Measurements from ENCODE around the gene YIPF7. TPM values are rescaled to one million over a fixed set of nuclear protein-coding genes. Genes with fewer than 3 reads are reported as not detected.

YIPF7 gene
- total RNA-seq, 1 donor from 2014 or later: not detected

DNA sequence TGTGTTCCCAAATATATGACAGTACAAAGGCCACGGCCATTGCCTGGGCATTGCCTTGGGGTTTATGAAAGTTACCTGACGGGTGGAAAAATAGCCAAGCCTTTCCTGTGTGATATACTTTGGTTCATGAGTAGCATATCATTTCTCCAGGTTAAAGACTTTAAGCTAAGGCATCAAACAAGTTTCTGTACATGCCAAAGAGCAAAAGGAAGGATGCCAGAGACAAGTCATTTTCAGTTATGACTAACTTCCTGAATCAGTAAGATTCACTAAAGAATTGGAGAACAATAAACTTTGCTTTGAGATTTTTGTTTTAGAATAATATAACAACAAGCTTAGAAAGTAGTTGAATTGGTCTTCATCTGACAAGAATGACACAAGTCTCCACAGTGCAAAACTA lies 17.1 kb upstream of the YIPF7 start:
- no peaks in the 10 kb centered on the region for H3K4me1 Mint-ChIP-seq
- H3K4me3 Mint-ChIP-seq: no peak overlapping the region
- H3K9me3 Mint-ChIP-seq: no peaks in the 10 kb centered on the region
- TF ChIP-seq CTCF (IDR thresholded peaks at IDR 0.05; ENCODE audit: unreplicated experiment): no peak
- H3K27ac Mint-ChIP-seq: no peak overlapping the region
- H3K36me3 Mint-ChIP-seq: no peaks in the 10 kb centered on the region
- DNase-seq (ENCODE audit: low spot score in 2 of 2, unreplicated experiment in 2 of 2): no peak
- H3K27me3 Mint-ChIP-seq (ENCODE audit: low read depth): peaks cover 40% of the 10 kb centered on the region

DNA sequence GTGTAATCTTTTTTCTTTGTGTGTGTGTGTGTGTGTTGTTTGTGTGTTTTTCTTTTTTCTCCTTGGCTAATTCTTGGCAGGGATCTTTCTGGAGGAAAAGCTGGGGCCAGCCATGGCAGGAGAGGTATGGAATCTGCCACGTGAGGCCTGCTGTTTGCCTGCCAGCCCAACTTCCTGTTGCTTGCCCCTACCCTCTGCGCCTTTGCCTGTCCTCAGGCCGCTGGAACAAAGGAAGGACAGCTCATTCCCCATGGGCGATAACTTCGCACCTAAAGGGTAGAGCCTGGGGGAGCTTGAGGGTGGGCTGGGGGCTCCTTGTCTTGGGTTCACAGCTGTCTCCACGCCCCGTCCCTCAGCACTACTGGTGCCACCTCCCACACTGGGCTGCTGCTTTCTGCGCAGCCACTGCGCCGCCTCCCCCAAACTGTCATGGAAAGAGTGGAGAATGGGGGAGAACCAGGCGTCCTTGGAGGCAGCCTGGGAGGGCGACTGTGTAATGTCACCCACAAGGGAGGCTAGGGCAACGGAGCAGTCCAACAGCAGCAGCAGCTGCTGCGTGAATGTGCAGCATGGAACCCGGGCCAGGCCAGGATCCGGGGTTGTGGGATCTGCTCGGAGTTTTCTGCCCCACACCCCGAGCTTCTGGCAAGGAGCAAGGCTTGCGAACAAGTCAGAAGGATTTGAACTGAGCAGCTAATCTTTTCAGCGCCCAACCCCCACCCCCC lies 12.3 kb upstream of the YIPF7 start:
- peaks cover 9% of the 10 kb centered on the region for H3K27me3 Mint-ChIP-seq (ENCODE audit: low read depth)
- no peaks in the 10 kb centered on the region for H3K4me1 Mint-ChIP-seq
- no peak for DNase-seq (ENCODE audit: low spot score in 2 of 2, unreplicated experiment in 2 of 2)
- H3K4me3 Mint-ChIP-seq: no peak overlapping the region
- H3K36me3 Mint-ChIP-seq: no peaks in the 10 kb centered on the region
- no peaks in the 10 kb centered on the region for H3K9me3 Mint-ChIP-seq
- no peak overlapping the region for H3K27ac Mint-ChIP-seq
- TF ChIP-seq CTCF (IDR thresholded peaks at IDR 0.05; ENCODE audit: unreplicated experiment): no peak

- no peak for DNase-seq (ENCODE audit: low spot score in 2 of 2, unreplicated experiment in 2 of 2)
- H3K27ac Mint-ChIP-seq: no peak overlapping the region
- H3K4me3 Mint-ChIP-seq: no peak overlapping the region
- H3K9me3 Mint-ChIP-seq: no peaks in the 10 kb centered on the region
- H3K4me1 Mint-ChIP-seq: no peaks in the 10 kb centered on the region
- H3K27me3 Mint-ChIP-seq (ENCODE audit: low read depth): peaks cover 5% of the 10 kb centered on the region
- no peak for TF ChIP-seq CTCF (IDR thresholded peaks at IDR 0.05; ENCODE audit: unreplicated experiment)
- no peaks in the 10 kb centered on the region for H3K36me3 Mint-ChIP-seq
Measured at GRCh38 chr4:44662623-44663005, 11.2 kb upstream of the YIPF7 start.

- no peak for DNase-seq (ENCODE audit: low spot score in 2 of 2, unreplicated experiment in 2 of 2)
- Mint-ChIP-seq H3K4me3 (no peak overlapping the region), H3K9me3 (no peaks in the 10 kb centered on the region), H3K27ac (no peak overlapping the region), H3K27me3 (ENCODE audit: low read depth) (peaks cover under 1% of the 10 kb centered on the region), H3K36me3 (no peaks in the 10 kb centered on the region), H3K4me1 (no peaks in the 10 kb centered on the region)
- no peak for TF ChIP-seq CTCF (IDR thresholded peaks at IDR 0.05; ENCODE audit: unreplicated experiment)
Measured at GRCh38 chr4:44661940-44662622, 10.7 kb upstream of the YIPF7 start.

DNA sequence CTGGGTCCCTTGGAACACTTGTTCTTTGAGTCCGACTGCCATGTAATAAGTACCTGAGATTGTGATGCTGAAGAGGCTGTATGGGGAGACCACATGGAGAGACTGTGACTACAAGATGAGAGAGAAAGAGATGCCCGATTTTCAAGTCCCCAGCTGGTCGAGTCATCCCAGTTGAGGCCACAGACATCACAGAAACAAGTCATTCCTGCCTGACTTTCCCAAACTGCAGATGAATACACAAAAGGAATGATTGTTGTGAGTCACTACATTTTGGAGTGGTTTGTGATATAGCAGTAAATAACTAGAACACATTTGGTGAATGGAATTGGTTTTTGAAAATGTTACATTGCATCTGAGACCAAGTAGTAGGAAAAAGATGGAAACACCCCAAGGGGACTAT lies 9.0 kb upstream of the YIPF7 start:
- H3K27ac Mint-ChIP-seq: no peak overlapping the region
- no peak overlapping the region for H3K4me3 Mint-ChIP-seq
- no peaks in the 10 kb centered on the region for H3K36me3 Mint-ChIP-seq
- no peaks in the 10 kb centered on the region for H3K27me3 Mint-ChIP-seq (ENCODE audit: low read depth)
- TF ChIP-seq CTCF (IDR thresholded peaks at IDR 0.05; ENCODE audit: unreplicated experiment): no peak
- no peaks in the 10 kb centered on the region for H3K9me3 Mint-ChIP-seq
- no peaks in the 10 kb centered on the region for H3K4me1 Mint-ChIP-seq
- DNase-seq (ENCODE audit: low spot score in 2 of 2, unreplicated experiment in 2 of 2): no peak

Data from mesothelial cell of epicardium (in vitro differentiated cells).